GM12878 (cell line): ENCODE measurements around the gene PNPO. TPM values are rescaled to one million over a fixed set of nuclear protein-coding genes. Genes with fewer than 3 reads are reported as not detected.

Source experiments
- BHLHE40 ChIP-seq, 2 experiments: fragments of 450-650 bp in 1 of 2; IDR thresholded peaks; 2 replicates each; pipeline ENCODE4 v1.6.1; 2011 to 2017; ENCODE audit warnings: low read depth in 2 of 2, borderline replicate concordance in 1 of 2, improper control_type of control experiment in 1 of 2, low read length in 1 of 2, mild to moderate bottlenecking in 1 of 2
- CHD4 ChIP-seq: fragments of 200-600 bp; sonication (generic); IDR thresholded peaks from 2 replicates; pipeline ENCODE4 v1.6.1; 2016; ENCODE audit warnings: mild to moderate bottlenecking
- CREB1 ChIP-seq: IDR thresholded peaks from 2 replicates; pipeline ENCODE4 v1.6.1; 2012; ENCODE audit warnings: low read depth, mild to moderate bottlenecking, inconsistent platforms
- NR2C1 ChIP-seq: fragments of 450-650 bp; IDR thresholded peaks from 2 replicates; pipeline ENCODE4 v1.6.1; 2017; ENCODE audit warnings: antibody characterized with exemption, mild to moderate bottlenecking, moderate library complexity
- POLR2AphosphoS5 ChIP-seq: IDR thresholded peaks from 2 replicates; pipeline ENCODE4 v1.6.1; 2011; ENCODE audit warnings: mild to moderate bottlenecking, low read length, inconsistent platforms
- RAD51 ChIP-seq: fragments of 450-650 bp; IDR thresholded peaks from 2 replicates; pipeline ENCODE4 v1.6.1; 2016; ENCODE audit warnings: moderate library complexity, mild to moderate bottlenecking, inconsistent platforms
- RUNX3 ChIP-seq: IDR thresholded peaks from 2 replicates; pipeline ENCODE4 v1.6.1; 2012; ENCODE audit warnings: low read length, inconsistent platforms
- SRF ChIP-seq, 2 experiments: IDR thresholded peaks; 2 replicates each; pipeline ENCODE4 v1.6.1; 2011; ENCODE audit warnings: low read depth in 2 of 2, low read length in 2 of 2, mild to moderate bottlenecking in 1 of 2, moderate library complexity in 1 of 2
- TAF1 ChIP-seq: IDR thresholded peaks from 2 replicates; pipeline ENCODE4 v1.6.1; 2011; ENCODE audit warnings: mild to moderate bottlenecking, low read depth, low read length, borderline replicate concordance
- polyA plus RNA-seq, 11 experiments: library from polyadenylated mRNA; depleted of rRNA in 4 of 11; unstranded in 6 of 11; stranded (reverse) in 5 of 11; fragments of >200 nt; fragmentation: Nextera tagmentation in 4 of 11; fragmentation: Illumina TruSeq in 1 of 11; extraction: Ambion mirVana in 4 of 11; extraction: Trizol in 1 of 11; gene quantifications; 1 replicate in 1 of 11; 2 replicates in 10 of 11; pipeline versions ENCODE4 v1.2.1 to v1.2.3, GENCODE V29; 2011 to 2016; ENCODE audit warnings: inconsistent platforms in 2 of 11, missing spikeins in 2 of 11, low read depth in 1 of 11
- total RNA-seq, 4 experiments: library from RNA; depleted of rRNA in 3 of 4; stranded (reverse); fragments of >200 nt in 3 of 4; fragmentation: Illumina TruSeq in 1 of 4; extraction: Trizol in 1 of 4; gene quantifications; 2 replicates each; pipeline versions ENCODE4 v1.2.1 to v1.2.3, GENCODE V29; 2013 to 2021
- TF ChIP-seq, protein P1 (sequence below): fragments of 450-650 bp; IDR thresholded peaks from 2 replicates; pipeline ENCODE4 v1.6.1; 2016; ENCODE audit warnings: mild to moderate bottlenecking

PNPO gene
- total and polyA plus RNA-seq, 10 of the 15 experiments (the other 5 are each of a cell fraction or from before 2014, with no cell fraction given) = 13.9 to 52.6 (median 37.3) TPM

GRCh38 chr17:47945080-47945479 lies 3.7 kb downstream of the PNPO start (continued):
- TF ChIP-seq CHD4 (no peak), RUNX3 (no peak), NR2C1 (no peak), SRF (IDR thresholded peaks at IDR 0.05; ENCODE audit: low read depth in 2 of 2, low read length in 2 of 2) (no peak), CREB1 (no peak), RAD51 (peak; percentile 37; the same call in 1 of the 2 replicates), TAF1 (no peak), BHLHE40 (IDR thresholded peaks at IDR 0.05; ENCODE audit: borderline replicate concordance in 1 of 2, low read depth in 2 of 2, low read length in 1 of 2) (peak; percentile 59 to 73), POLR2AphosphoS5 (no peak)
- TF ChIP-seq, protein P1, sequence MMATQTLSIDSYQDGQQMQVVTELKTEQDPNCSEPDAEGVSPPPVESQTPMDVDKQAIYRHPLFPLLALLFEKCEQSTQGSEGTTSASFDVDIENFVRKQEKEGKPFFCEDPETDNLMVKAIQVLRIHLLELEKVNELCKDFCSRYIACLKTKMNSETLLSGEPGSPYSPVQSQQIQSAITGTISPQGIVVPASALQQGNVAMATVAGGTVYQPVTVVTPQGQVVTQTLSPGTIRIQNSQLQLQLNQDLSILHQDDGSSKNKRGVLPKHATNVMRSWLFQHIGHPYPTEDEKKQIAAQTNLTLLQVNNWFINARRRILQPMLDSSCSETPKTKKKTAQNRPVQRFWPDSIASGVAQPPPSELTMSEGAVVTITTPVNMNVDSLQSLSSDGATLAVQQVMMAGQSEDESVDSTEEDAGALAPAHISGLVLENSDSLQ = no peak
- TF ChIP-seq, all 136 proteins: peak for 4
